ENCODE measurements around the gene MXI1.

DNA sequence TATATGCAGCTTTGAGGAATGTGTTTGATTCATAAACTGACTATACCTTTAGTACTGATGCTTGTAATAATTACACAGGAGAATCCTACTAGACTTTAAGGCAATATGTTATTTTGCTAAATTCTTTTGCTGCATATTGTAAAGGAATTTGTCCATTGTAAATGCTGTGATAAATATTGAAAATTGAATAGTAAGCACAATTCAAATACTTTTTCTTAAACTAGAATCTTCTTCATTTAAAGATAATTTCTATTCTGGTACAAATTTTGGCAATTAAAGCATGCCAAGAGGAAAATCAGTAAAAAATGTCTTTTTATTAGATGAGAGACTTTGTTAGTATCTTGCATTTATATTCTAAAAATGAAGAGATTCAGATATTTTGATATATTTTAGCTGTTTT lies 51.9 kb downstream of the MXI1 start:
- TF ChIP-seq, protein P1, sequence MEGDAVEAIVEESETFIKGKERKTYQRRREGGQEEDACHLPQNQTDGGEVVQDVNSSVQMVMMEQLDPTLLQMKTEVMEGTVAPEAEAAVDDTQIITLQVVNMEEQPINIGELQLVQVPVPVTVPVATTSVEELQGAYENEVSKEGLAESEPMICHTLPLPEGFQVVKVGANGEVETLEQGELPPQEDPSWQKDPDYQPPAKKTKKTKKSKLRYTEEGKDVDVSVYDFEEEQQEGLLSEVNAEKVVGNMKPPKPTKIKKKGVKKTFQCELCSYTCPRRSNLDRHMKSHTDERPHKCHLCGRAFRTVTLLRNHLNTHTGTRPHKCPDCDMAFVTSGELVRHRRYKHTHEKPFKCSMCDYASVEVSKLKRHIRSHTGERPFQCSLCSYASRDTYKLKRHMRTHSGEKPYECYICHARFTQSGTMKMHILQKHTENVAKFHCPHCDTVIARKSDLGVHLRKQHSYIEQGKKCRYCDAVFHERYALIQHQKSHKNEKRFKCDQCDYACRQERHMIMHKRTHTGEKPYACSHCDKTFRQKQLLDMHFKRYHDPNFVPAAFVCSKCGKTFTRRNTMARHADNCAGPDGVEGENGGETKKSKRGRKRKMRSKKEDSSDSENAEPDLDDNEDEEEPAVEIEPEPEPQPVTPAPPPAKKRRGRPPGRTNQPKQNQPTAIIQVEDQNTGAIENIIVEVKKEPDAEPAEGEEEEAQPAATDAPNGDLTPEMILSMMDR (conservative IDR thresholded peaks at IDR 0.05) = no peak
- no peak for TF ChIP-seq ZFX (IDR thresholded peaks at IDR 0.05)
